Activated CD4-positive, alpha-beta memory T cell treated with anti-CD3 and anti-CD28 coated beads, Interleukin-2, amount 10 ng/mL, durations not matched to agents 7 days and 5 days (primary cell): ENCODE data around the gene POLR2F. TPM values are rescaled to one million over a fixed set of nuclear protein-coding genes. Genes with fewer than 3 reads are reported as not detected.

ENCODE experiments used
- CTCF ChIA-PET: fragments of 350-600 bp; sonication (Branson Sonifier 250); formaldehyde crosslinking; loops from one replicate; lab custom pipeline; 2021; ENCODE audit warnings: antibody characterized with exemption, inconsistent platforms; lab: Charles Lee
- POLR2A ChIA-PET: fragments of 350-600 bp; sonication (Branson Sonifier 250); formaldehyde crosslinking; loops from one replicate; lab custom pipeline; 2021; ENCODE audit warnings: antibody characterized with exemption; lab: Charles Lee
- DNase-seq: peaks from one replicate; pipeline ENCODE4 v3.0.0-alpha.2; 2020
- H3K27ac Mint-ChIP-seq: one replicate; pipeline ENCODE4 v1.8.0; 2021; ENCODE audit warnings: mild to moderate bottlenecking, mixed read lengths
- H3K27me3 Mint-ChIP-seq: one replicate; pipeline ENCODE4 v1.8.0; 2021; ENCODE audit warnings: mixed read lengths
- H3K36me3 Mint-ChIP-seq: one replicate; pipeline ENCODE4 v1.8.0; 2021; ENCODE audit warnings: low read depth, mixed read lengths
- H3K4me1 Mint-ChIP-seq: one replicate; pipeline ENCODE4 v1.8.0; 2021; ENCODE audit warnings: mixed read lengths
- H3K4me3 Mint-ChIP-seq: one replicate; pipeline ENCODE4 v1.8.0; 2021; ENCODE audit warnings: mild to moderate bottlenecking, mixed read lengths
- H3K9me3 Mint-ChIP-seq: one replicate; pipeline ENCODE4 v1.8.0; 2021; ENCODE audit warnings: mixed read lengths
- total RNA-seq, 2 experiments: library from RNA; stranded (reverse); gene quantifications; one replicate each; pipeline ENCODE4 v1.2.3, GENCODE V29; 2021

The POLR2F gene
- total RNA-seq, 2 experiments from 2014 or later = 50.1 to 56.4 TPM

- CTCF ChIA-PET = interaction anchor here (1.3 kb wide), 1 partner anchor 43 kb away, joined by 3 read pairs; no protein-coding TSS in a partner anchor
- no peaks in the 10 kb centered on the region for H3K27me3 Mint-ChIP-seq
- POLR2A ChIA-PET = no interaction called here
- no peak overlapping the region for H3K4me3 Mint-ChIP-seq
- H3K4me1 Mint-ChIP-seq = peaks cover 11% of the 10 kb centered on the region
- no peaks in the 10 kb centered on the region for H3K9me3 Mint-ChIP-seq
- H3K36me3 Mint-ChIP-seq = no peaks in the 10 kb centered on the region
- no peak overlapping the region for H3K27ac Mint-ChIP-seq
- no peak for DNase-seq
Observed at GRCh38 chr22:38009000-38009806, 55.7 kb downstream of the POLR2F start.

GRCh38 chr22:38012604-38013072 is 59.1 kb downstream of the POLR2F start:
- Mint-ChIP-seq H3K27ac (no peak overlapping the region), H3K9me3 (no peaks in the 10 kb centered on the region), H3K27me3 (no peaks in the 10 kb centered on the region), H3K4me1 (peaks cover 11% of the 10 kb centered on the region), H3K4me3 (no peak overlapping the region), H3K36me3 (no peaks in the 10 kb centered on the region)
- DNase-seq = no peak
- CTCF ChIA-PET = no interaction called here
- POLR2A ChIA-PET = no interaction called here

GRCh38 chr22:38014083-38014482 is 60.6 kb downstream of the POLR2F start:
- H3K27me3 Mint-ChIP-seq = no peaks in the 10 kb centered on the region
- CTCF ChIA-PET = interaction anchor here (0.7 kb wide), 1 partner anchor 1201 kb away, joined by 3 read pairs; no protein-coding TSS in a partner anchor
- H3K27ac Mint-ChIP-seq = no peak overlapping the region
- no peaks in the 10 kb centered on the region for H3K36me3 Mint-ChIP-seq
- peaks cover 7% of the 10 kb centered on the region for H3K4me1 Mint-ChIP-seq
- no peak for DNase-seq
- POLR2A ChIA-PET = no interaction called here
- no peaks in the 10 kb centered on the region for H3K9me3 Mint-ChIP-seq
- no peak overlapping the region for H3K4me3 Mint-ChIP-seq

- H3K27me3 Mint-ChIP-seq = no peaks in the 10 kb centered on the region
- H3K27ac Mint-ChIP-seq = no peak overlapping the region
- ChIA-PET CTCF (interaction anchor here (0.9 kb wide), 1 partner anchor 36 kb away, joined by 3 read pairs; no protein-coding TSS in a partner anchor), POLR2A (no interaction called here)
- H3K4me1 Mint-ChIP-seq = no peaks in the 10 kb centered on the region
- DNase-seq = no peak
- no peaks in the 10 kb centered on the region for H3K36me3 Mint-ChIP-seq
- no peak overlapping the region for H3K4me3 Mint-ChIP-seq
- H3K9me3 Mint-ChIP-seq = no peaks in the 10 kb centered on the region
Observed at GRCh38 chr22:38016182-38017151, 63.0 kb downstream of the POLR2F start.

- CTCF ChIA-PET = interaction anchor here (0.9 kb wide), 1 partner anchor 35 kb away, joined by 3 read pairs; no protein-coding TSS in a partner anchor
- Mint-ChIP-seq H3K4me1 (no peaks in the 10 kb centered on the region), H3K36me3 (no peaks in the 10 kb centered on the region), H3K27ac (no peak overlapping the region), H3K9me3 (no peaks in the 10 kb centered on the region), H3K4me3 (no peak overlapping the region), H3K27me3 (no peaks in the 10 kb centered on the region)
- DNase-seq = no peak
- POLR2A ChIA-PET = no interaction called here
Observed at GRCh38 chr22:38017272-38017920, 63.9 kb downstream of the POLR2F start.

- Mint-ChIP-seq H3K27ac (no peak overlapping the region), H3K27me3 (no peaks in the 10 kb centered on the region), H3K4me3 (no peak overlapping the region), H3K36me3 (no peaks in the 10 kb centered on the region), H3K9me3 (no peaks in the 10 kb centered on the region), H3K4me1 (no peaks in the 10 kb centered on the region)
- POLR2A ChIA-PET = no interaction called here
- CTCF ChIA-PET = no interaction called here
- no peak for DNase-seq
Observed at GRCh38 chr22:38017939-38018885, 64.7 kb downstream of the POLR2F start.

Other genes starting within 250 kb of the POLR2F start
- gene GCAT, start 145.8 kb upstream of the POLR2F start, total RNA-seq = 10 to 100 TPM; 13.2 to 14.1 TPM
- not detected for gene GALR3, start 130.3 kb upstream of the POLR2F start, total RNA-seq
- 10 to 100 TPM; 22.1 TPM for gene ANKRD54, start 109.4 kb upstream of the POLR2F start, total RNA-seq
- gene EIF3L, start 104.3 kb upstream of the POLR2F start, total RNA-seq = 100 to 1,000 TPM; 331 to 348 TPM
- gene MICALL1, start 47.4 kb upstream of the POLR2F start, total RNA-seq = 10 to 100 TPM; 21.8 to 24.1 TPM
- not detected for gene C22orf23, start 98 bp upstream of the POLR2F start, total RNA-seq
- gene SOX10, start 30.9 kb downstream of the POLR2F start, total RNA-seq = not detected
- gene PICK1, start 103.7 kb downstream of the POLR2F start, total RNA-seq = 10 to 100 TPM; 11.4 to 12.7 TPM
- not detected for gene SLC16A8, start 130.5 kb downstream of the POLR2F start, total RNA-seq
- under 1 TPM; 0.55 to 0.63 TPM for gene BAIAP2L2, start 157.0 kb downstream of the POLR2F start, total RNA-seq
- 10 to 100 TPM; 80.7 to 85.7 TPM for gene PLA2G6, start 228.1 kb downstream of the POLR2F start, total RNA-seq
- gene MAFF, start 248.3 kb downstream of the POLR2F start, total RNA-seq = 10 to 100 TPM; 15.3 to 16.4 TPM